HL-60 (cell line): ENCODE measurements around the gene ORMDL2.

Experiments
- DNase-seq, 2 experiments: peaks; one replicate each; pipeline ENCODE4 v3.0.0-alpha.2; 2010 to 2020; ENCODE audit warnings: low read depth in 1 of 2, low spot score in 1 of 2
- H3K27ac ChIP-seq: fragments of 250-450 bp; sonication (Bioruptor Pico); replicated peaks from 2 replicates; pipeline ENCODE4 v1.5.1; 2020; ENCODE audit warnings: mild to moderate bottlenecking, moderate library complexity
- H3K27me3 ChIP-seq: fragments of 250-450 bp; sonication (Bioruptor Pico); 2 replicates; pipeline ENCODE4 v1.5.1; 2021; ENCODE audit warnings: mild to moderate bottlenecking, moderate library complexity; ENCODE audit not compliant: insufficient read depth, poor library complexity, severe bottlenecking
- H3K4me3 ChIP-seq: replicated peaks from 2 replicates; pipeline ENCODE4 v1.5.1; 2011; ENCODE audit warnings: mild to moderate bottlenecking, control low read depth, low read length; ENCODE audit not compliant: insufficient read depth
- GABPA ChIP-seq: IDR thresholded peaks from 2 replicates; pipeline ENCODE4 v1.6.1; 2012; ENCODE audit warnings: low read depth
- POLR2AphosphoS5 ChIP-seq: IDR thresholded peaks from 2 replicates; pipeline ENCODE4 v1.6.1; 2012; ENCODE audit warnings: low read depth
- SPI1 ChIP-seq: IDR thresholded peaks from 2 replicates; pipeline ENCODE4 v1.6.1; 2012; ENCODE audit warnings: low read depth, mild to moderate bottlenecking, borderline replicate concordance
- TF ChIP-seq, protein P1 (sequence below): IDR thresholded peaks from 2 replicates; pipeline ENCODE4 v1.6.1; 2012; ENCODE audit warnings: low read depth; ENCODE audit not compliant: insufficient replicate concordance
- TF ChIP-seq, protein P2 (sequence below): IDR thresholded peaks from one replicate; pipeline ENCODE4 v1.5.1; 2011; ENCODE audit warnings: low read length, control low read depth, inconsistent platforms; ENCODE audit not compliant: insufficient read depth

Gene ORMDL2

DNA sequence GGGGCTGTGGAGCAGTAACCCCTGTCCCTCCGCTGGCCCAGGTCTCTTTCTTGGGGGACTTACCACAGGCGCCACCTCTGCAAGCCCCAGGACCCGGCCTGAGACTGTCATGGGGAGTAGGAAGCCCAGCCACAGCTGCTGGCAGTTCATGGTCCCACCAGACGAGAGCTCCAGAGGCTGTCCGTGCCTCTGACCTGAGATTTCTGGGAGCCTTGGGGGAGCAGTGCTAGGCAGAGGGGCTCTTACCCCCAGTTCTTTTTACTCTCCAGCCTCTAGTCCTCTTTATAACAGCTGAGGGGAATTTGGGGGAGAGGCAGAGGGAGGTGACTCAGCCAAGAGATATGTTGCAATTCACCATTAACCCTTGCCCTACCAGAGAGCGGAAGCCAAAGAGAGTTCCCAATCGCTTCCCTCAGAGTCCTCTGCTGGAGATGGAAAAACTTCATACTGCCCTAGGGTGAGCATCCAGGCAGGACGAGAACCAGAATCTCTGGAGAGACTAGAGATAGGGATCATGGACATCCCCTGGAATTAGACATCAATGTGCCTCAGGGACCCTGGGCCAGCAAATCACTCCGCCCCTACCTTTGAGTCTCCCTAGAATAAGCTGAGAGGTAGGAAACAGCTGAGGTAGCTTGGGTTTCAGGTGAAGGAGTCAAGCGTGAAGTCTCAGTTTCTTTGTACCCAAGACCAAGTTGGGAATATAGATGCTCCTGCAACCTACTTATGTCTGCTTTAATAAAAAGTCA lies 25.0 kb downstream of the ORMDL2 start, which contains the start of gene MMP19:
MMP19 (minus strand) TSS at position 256 of the 749 bp plus-strand sequence; CDS start at position 150, 106 bp downstream.
- peak; percentile 59 to 75 for DNase-seq
- Histone ChIP-seq H3K4me3 (no peak within 1 kb of the TSS), H3K27ac (no peak within 1 kb of the TSS), H3K27me3 (no peaks in the 10 kb centered on the region)
- TF ChIP-seq SPI1 (peak; percentile 2; the same call in 1 of the 2 replicates), POLR2AphosphoS5 (no peak), GABPA (no peak)
- TF ChIP-seq, protein P1, sequence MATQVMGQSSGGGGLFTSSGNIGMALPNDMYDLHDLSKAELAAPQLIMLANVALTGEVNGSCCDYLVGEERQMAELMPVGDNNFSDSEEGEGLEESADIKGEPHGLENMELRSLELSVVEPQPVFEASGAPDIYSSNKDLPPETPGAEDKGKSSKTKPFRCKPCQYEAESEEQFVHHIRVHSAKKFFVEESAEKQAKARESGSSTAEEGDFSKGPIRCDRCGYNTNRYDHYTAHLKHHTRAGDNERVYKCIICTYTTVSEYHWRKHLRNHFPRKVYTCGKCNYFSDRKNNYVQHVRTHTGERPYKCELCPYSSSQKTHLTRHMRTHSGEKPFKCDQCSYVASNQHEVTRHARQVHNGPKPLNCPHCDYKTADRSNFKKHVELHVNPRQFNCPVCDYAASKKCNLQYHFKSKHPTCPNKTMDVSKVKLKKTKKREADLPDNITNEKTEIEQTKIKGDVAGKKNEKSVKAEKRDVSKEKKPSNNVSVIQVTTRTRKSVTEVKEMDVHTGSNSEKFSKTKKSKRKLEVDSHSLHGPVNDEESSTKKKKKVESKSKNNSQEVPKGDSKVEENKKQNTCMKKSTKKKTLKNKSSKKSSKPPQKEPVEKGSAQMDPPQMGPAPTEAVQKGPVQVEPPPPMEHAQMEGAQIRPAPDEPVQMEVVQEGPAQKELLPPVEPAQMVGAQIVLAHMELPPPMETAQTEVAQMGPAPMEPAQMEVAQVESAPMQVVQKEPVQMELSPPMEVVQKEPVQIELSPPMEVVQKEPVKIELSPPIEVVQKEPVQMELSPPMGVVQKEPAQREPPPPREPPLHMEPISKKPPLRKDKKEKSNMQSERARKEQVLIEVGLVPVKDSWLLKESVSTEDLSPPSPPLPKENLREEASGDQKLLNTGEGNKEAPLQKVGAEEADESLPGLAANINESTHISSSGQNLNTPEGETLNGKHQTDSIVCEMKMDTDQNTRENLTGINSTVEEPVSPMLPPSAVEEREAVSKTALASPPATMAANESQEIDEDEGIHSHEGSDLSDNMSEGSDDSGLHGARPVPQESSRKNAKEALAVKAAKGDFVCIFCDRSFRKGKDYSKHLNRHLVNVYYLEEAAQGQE = no peak

DNA sequence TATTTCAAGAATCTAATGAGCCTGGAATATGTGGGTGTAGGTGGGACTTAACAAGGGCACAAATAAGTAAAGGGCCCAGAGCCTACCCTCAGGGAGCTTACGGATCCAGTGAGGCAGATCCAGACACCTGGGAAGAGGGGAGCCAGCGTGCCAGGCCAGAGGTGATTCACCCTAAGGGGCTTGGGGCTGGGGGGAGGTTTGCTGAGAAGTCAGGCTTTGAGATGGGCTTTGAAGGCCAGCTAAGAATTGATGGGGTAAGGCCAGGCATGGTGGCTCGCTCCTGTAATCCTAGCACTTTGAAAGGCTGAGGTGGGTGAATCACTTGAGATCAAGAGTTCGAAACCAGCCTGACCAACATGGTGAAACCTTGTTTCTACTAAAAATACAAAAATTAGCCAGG lies 25.6 kb downstream of the ORMDL2 start:
- TF ChIP-seq GABPA (no peak), SPI1 (no peak), POLR2AphosphoS5 (no peak)
- TF ChIP-seq, protein P2, sequence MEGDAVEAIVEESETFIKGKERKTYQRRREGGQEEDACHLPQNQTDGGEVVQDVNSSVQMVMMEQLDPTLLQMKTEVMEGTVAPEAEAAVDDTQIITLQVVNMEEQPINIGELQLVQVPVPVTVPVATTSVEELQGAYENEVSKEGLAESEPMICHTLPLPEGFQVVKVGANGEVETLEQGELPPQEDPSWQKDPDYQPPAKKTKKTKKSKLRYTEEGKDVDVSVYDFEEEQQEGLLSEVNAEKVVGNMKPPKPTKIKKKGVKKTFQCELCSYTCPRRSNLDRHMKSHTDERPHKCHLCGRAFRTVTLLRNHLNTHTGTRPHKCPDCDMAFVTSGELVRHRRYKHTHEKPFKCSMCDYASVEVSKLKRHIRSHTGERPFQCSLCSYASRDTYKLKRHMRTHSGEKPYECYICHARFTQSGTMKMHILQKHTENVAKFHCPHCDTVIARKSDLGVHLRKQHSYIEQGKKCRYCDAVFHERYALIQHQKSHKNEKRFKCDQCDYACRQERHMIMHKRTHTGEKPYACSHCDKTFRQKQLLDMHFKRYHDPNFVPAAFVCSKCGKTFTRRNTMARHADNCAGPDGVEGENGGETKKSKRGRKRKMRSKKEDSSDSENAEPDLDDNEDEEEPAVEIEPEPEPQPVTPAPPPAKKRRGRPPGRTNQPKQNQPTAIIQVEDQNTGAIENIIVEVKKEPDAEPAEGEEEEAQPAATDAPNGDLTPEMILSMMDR = no peak
- TF ChIP-seq, protein P1 = no peak
- Histone ChIP-seq H3K4me3 (no peak overlapping the region), H3K27me3 (no peaks in the 10 kb centered on the region), H3K27ac (no peak overlapping the region)
- no peak for DNase-seq

DNA sequence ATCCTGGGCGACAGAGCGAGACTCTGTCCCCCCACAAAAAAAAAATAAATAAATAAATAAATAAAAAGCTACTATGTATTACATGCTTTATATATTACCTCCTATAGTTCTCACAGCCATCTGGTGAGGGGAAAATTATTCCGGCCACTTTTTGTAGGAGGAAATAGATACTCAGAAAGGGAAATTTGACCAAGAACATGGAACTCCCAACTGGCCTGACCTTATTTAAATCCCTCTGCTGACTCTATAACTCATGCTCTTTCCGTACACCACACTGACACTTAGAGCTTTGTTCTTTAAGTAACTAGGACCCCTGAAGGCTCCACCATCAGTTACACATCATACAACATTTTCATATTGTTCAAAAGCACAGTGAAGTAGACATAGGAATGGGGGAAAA lies 27.1 kb downstream of the ORMDL2 start:
- TF ChIP-seq SPI1 = no peak
- no peaks in the 10 kb centered on the region for H3K27me3 ChIP-seq
- H3K27ac ChIP-seq = no peak overlapping the region
- H3K4me3 ChIP-seq = no peak overlapping the region
- no peak for DNase-seq

DNA sequence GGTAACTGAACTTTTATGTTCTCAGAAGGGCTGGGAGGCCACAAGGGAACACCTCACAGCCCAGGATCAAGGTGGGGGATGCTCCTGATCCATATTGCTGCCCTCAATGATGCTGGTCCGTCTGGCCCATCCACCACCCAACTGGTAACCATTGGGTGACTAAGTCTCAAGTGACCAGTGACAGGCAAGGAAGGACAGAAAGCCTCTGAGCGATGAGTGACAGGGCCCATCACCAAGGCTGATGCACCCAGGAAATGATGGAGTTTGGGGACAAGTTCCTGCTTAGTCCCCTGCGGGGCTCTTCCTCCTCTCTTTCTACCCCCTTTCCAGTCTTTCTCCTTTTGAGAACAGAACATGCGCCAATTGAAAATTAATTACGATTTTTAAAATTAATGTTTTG lies 27.5 kb downstream of the ORMDL2 start:
- no peak overlapping the region for H3K27ac ChIP-seq
- TF ChIP-seq SPI1 (no peak), GABPA (no peak), POLR2AphosphoS5 (no peak)
- TF ChIP-seq, protein P2 = no peak
- TF ChIP-seq, protein P1 = no peak

More for the DNA sequence above, 27.5 kb downstream of the ORMDL2 start:
- Histone ChIP-seq H3K27me3 (no peaks in the 10 kb centered on the region), H3K4me3 (no peak overlapping the region)
- no peak for DNase-seq
